ENCODE data around the gene C10orf95.

Gene C10orf95

GRCh38 chr10:102401342-102401654 lies 50.0 kb downstream of the C10orf95 start:
- DNase-seq (ENCODE audit: low spot score): no peak

GRCh38 chr10:102400598-102401341 lies 50.6 kb downstream of the C10orf95 start:
- no peak for DNase-seq (ENCODE audit: low spot score)

GRCh38 chr10:102400076-102400475 lies 51.3 kb downstream of the C10orf95 start:
- no peak for DNase-seq (ENCODE audit: low spot score)
